ENCODE measurements around the gene ZNF132.
"Not testable (repeated sequence)": the region's sequence is repeated elsewhere in the genome, so short reads cannot be mapped to it uniquely, and the experiment has no call there.

ZNF132 gene

DNA sequence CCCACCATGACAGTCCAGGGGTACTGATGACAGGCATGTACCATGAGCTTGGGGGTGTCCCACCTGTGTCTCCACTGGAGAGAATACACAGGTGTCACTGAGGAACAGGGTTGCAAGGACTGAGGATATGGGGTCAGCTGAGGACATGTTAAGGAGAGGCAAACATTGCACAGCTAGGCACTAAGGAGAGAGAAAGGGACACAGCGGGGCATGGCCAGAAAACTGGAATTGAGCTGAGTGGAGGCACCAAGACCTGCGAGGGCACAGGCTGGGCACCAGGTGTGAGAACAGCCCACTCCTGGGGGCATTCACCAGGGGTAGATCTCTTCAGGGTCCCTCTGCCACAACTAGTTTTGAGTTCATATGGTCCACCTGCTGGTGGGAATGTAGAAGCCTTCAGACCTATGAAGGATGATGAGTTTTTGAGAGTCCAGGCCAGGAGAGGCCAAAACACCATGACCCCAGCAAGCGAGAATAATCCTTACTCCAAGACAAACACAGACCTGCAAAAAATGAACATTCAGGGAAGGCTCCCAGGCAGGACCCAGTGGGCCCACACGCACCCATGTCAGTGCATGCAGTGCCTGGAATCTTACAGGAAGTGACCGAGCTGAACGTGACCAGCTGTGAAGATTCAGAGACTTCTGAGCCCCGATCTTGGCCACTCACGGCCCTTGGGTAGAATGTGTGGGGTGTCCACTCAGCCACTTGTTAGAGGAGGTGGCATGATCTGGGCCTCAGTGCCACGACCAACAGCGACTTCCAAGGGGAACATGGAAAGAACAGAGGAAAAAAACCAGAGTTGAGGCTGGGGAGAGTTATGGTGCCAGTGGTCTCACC is 32.9 kb downstream of the ZNF132 start:
- DNase-seq, result no peak

DNA sequence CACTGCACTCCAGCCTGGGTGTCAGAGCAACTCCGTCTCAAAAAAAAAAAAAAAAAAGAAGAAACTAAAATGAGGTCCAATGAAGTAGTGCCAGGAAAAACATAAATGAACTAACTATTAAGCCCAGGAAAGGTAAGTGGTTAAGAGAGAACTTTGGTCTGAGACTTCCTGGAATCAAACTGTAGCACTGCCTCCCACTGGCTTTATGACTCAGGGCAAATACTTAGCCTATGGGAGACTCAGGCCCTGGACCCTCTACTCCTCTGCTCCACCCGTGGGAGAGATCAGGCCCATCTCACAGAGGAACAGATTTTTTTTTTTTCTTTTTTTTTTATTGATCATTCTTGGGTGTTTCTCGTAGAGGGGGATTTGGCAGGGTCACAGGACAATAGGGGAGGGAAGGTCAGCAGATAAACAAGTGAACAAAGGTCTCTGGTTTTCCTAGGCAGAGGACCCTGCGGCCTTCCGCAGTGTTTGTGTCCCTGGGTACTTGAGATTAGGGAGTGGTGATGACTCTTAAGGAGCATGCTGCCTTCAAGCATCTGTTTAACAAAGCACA is 36.0 kb downstream of the ZNF132 start:
- not testable (repeated sequence) for DNase-seq

DNA sequence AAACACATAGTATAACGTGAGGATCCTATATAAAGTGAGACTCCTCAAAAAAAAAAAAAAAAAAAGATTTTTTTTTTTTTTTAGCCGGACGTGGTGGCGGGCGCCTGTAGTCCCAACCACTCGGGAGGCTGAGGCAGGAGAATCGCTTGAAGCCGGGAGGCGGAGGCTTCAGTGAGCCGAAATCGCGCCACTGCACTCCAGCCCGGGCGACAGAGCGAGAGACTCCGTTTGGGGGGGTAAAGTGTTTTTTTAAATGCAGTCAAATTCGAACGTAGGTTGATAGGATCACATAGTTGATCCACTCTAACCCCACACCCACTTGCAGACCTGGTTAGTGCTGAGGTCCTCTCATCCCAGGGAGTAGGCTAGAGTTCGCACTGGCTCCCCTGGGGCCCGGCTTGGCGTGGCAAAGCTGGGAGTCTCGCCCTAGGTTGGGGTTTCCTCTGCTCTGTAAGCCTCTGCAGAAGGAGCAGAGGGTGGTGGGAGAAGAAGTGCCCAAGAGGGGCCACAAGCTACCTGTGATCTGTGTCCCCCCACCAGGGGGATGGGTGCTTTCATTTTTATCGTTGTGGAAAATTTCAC is 38.0 kb downstream of the ZNF132 start:
- DNase-seq, result no peak

DNA sequence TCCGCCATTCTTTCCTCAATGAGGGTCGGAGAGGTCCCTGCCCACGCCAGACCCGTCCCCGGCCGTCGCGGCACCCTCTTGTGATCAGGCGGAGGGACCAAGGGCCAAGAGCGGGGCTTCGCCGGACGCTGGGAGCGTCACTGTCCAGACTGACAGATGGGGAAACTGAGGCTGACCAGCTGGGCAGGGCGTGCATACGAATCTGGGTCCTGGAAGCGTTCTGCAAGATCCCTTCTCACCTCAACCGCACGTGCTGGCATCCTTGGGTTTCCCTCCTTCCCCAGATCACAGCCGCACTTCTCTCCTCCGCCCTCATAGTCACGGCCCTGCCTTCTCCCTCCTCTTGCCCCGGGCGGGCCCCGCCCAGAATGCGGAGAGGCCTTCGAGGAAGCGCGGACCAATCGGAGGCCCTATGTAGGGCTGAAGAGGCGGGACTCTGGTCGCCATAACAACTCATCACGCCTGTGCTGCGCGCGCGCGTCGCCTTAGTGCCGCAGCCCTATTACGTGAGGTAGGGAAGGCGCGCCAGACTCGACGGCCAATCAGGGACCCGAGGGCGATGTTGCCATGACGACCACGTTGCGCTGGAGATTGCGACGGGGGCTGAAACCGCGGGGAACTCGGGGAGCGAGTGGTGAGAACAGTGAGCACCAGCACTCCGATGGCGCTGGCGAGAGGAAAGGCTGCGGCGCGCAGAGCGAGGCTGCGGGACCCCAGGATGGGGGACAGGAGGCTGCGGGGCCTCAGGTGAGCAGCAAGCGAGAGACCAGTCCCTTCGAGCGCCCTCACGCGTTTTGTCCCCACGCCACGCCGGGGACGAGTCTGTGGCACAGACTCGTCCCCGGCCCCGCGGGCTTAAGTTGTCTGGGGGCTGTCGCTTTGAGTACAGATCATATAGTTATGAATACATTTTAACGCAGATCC is 38.8 kb downstream of the ZNF132 start:
- DNase-seq, result peak; percentile 99

DNA sequence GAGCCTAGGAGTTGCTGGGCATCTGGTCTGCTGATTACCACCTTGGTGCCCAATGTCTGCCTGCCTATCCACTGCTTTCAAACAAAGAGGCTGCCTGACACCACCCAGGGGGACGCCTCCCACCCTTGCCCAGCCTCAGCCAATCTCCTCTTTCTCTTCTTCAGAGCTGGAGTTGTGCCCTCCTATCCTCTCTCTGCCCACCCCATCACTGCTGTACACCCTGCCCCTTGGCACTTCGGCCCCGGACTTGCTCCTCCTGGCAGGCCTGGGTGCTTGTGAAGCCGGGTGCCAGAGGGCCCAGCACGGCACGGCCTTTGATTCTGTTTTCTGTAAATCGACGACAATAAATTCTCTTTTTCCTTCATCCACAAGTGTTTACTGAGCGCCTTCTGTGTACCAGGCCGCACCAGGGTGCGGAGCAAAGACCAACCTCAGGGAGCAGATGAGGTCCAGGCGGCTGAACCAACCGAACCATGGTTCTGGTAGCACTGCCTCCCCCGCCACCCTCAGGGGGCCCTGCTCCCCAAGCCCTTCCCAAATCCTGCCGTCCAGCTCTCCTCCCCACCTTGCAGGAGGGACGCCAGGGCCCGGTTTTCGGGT is 39.5 kb downstream of the ZNF132 start:
- peak; percentile 29 for DNase-seq

DNA sequence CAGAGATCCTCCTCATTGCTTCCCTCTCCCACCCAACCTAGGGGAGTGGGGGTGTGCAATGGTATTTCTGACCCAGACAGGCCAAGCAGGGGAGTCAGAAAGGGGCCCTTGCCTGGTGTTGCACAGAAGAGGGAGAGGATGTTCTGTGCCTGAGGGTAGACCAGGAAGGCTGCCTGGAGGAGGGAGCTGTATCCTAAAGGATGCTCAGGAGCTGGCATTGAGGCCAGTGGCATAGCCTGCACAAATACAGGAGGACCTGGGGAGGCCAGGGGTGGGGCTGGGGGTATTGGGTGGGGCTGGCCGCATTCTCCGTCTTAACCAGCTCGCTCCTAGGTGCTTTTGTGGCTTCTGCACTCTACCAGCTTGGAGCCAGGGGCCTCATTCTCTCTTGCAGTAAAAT is 40.0 kb downstream of the ZNF132 start:
- no peak for DNase-seq

DNA sequence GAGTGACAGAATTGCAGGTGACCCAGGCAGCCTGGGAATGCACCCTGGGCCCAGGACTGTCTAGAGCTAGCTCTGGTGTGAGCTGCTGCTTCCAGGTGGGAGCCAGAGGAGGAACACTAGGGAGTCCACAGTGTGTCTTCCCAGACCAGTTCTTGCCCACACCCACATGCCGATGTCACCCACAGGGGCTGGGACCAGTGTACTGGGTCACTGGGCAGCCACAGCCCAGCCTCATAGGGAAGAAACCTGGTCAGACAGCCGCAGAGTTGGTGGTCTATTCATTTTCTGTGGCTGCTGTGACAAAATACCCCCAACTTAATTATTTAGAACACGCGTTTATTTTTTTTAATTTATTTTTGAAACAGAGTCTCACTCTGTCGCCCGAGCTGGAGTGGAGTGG is 41.4 kb downstream of the ZNF132 start:
- DNase-seq, result no peak

DNA sequence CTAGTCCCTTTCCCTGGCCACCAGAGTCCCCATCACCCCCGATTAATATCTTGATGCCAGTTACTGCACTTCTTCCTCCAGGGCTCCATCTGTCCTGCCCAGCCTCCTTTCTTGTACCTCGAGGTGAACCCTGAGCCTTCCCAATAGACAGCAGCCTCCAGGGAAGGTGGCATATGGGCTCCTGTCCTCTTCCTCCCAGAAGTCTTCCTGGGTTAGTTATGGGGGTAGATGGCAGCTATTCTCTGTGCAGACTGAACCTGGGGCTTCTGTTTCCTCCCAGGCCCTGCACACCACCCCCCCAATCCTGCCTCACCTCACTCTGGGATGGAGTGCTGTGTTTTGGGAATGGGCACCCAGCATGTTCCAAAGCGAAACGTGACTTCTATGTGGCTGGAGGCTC is 41.9 kb downstream of the ZNF132 start:
- DNase-seq, result no peak

DNA sequence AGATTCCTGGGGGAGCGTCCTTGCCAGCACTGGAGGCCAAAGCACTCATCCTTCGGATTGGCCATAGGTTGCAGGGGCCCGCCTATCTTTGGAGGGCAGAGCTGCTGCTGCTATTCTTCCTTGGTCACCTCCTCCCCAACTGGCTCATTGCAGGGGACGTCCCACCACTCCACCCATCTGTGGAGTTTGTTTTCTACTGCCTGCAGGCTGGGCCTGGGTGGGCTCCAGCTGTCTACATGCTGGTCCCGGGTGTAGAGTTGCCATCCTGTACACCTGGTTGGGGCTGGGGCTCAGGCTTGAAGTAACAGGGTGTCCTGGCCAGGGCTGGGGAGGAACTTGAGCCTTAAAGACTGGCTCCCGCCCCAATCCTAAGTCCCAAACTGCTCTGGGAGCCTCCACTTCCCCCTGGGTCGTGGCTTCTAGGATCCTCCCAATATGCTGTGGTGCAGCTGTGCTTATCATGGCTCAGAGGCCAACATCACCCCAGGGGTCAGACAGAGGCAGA is 42.4 kb downstream of the ZNF132 start:
- no peak for DNase-seq

DNA sequence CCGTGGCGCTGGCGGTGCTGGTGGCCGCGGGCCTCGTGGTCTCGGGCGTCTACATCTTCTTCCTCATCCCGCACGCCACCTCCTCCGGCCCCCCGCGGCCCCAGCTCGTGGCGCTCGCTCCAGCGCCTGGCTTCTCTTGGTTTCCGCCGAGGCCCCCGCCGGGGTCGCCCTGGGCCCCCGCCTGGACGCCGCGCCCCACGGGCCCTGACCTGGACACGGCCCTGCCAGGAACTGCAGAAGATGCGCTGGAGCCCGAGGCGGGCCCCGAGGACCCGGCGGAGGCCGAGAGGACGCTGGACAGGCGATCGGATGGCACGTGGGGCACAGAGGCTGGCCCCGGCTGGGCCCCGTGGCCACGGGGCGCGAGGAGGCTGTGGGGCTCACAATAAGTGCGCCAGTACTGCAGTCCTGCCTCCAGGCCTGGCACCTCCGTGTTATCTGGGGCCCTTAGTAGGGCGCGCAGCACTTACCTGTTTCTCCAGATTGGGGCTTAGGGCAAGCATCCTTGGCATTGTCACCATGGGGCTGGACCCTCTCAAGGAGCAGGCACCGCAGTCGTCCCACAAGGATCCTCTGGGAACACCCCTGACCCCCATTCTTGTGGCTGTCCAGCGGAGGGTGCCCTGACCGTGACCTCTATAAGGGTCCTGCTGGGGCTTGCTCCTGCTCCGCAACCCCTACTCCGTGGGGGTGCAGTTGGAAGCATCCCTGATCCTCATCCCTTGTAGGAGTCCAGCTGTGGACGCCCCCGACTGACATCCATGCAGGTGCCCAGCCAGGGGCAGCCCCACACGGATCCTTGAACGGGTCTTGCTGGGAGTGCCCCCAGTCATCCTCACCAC is 43.0 kb downstream of the ZNF132 start:
- DNase-seq, result no peak

DNA sequence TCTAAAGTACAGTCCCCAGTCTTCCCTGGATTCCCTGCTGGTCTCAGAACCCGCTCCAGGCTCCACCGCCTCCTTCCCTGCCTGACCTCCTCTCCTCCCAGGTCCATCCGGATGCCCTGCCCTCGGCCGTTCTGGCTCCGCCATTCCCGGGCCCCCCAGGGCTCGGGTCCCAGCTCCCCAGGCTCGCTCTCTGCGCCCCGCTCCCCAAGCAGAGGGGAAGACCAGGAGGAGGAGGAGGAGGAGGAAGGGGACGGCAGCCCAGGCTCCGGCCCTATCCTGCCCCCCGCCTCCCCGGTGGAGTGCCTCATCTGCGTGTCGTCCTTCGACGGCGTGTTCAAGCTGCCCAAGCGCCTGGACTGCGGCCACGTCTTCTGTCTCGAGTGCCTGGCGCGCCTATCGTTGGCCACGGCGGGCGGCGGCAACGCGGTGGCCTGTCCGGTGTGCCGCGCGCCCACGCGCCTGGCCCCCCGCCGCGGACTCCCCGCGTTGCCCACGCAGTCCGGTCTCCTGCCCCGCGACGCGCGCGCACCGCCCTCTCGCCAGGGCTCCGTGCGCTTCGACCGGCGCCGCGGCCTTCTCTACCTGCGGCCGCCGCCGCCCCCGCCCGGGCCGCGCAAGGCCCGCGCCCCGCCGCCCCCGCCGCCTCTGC is 43.9 kb downstream of the ZNF132 start:
- DNase-seq, result no peak

DNA sequence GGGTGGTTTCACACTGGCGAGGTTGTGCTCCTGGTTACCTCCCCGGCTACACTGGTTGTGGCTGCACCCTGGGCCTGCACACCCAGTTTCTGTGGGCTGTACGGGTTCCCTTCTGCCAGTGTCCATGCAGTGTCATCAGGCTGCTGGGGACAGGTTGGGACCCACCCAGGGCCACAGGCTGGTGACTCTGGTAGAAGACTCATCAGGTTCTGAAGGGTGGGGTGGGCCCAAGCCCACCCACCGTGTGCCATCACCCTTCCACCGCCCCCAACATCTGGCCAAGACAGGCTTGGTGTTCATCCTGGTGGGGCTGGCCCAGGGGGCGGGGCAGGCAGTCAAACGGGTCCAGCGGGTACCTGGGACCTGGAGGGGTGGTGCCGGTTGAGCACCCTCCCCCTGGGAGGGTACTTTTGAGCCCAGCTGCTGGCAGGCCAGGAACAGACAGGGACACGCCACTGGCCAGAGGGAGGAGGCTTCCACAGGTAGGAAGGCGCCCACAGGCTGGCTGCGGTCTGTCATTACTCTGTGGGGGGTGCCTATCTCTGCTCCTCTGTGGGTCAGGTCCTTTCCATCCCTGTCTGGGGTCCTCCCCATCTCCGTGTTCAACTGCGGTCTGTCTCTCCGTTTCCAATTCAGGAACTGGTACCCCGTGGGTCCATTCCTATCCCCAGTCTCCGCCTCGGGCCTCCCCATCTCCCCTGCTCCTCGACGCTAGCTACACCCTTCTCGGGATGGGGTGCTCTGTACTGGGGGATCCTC is 44.6 kb downstream of the ZNF132 start, which contains the start of gene RNF225:
Gene RNF225, plus strand, starts transcription at position 437 of the 759 bp plus-strand sequence. CDS start 434 bp downstream, outside the sequence.
- no peak for DNase-seq

DNA sequence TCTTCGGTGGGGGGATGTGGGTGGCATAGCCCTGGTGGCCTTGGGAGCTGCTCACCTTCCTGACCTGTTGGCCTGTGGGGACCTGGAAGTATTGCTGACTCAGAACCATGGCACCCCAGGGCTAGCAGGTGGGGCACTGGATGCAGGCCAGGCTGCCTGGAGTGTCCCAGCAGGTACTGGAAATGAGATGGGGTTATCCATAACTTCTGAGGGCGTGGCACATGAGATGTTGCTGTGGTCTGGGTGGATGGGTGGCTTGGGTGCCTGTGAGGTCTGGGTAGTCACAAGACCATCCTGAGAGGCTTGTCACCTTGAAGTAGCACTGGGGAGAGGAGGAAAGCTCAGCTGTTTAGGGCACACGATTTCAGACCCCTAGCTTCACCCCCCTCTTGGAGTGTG is 45.1 kb downstream of the ZNF132 start:
- no peak for DNase-seq

DNA sequence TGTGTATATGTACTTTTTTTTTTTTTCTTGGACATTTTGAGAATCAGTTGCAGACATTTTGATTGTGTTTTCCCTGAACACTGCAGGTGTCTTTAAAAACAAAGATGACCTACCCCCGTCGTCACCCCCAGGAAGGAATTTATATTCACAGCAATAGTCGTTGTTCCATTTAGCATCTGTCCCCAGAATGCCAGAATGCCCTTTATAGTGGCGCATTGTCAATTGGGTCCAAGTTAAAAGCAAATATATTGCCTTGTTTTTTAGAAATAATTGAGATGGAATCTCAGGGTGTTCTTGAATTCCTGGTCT is 46.3 kb downstream of the ZNF132 start:
- DNase-seq, result no peak

DNA sequence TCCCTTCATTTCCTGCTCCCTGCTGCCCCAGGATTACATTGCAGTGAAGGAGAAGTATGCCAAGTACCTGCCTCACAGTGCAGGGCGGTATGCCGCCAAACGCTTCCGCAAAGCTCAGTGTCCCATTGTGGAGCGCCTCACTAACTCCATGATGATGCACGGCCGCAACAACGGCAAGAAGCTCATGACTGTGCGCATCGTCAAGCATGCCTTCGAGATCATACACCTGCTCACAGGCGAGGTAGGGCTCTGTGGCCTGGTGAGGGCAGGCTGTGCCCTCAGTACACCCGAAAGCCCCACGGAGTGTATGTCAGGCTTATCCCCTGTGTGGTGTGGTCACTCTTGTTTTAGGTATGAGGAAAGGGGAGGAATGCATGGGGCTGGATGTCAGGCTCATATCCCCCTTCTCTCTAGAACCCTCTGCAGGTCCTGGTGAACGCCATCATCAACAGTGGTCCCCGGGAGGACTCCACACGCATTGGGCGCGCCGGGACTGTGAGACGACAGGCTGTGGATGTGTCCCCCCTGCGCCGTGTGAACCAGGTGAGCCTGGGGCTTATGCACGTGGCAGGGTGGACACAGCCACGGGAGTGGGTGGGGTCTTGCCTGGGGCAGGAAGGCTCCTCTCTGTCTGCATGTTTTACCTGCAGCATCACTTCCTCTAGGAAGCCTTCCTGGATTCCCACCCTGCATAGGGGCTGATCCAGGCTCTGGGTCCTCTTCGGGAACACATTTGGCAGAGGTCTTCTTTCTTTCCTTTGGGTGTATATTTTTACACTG is 46.8 kb downstream of the ZNF132 start:
- DNase-seq, result no peak

DNA sequence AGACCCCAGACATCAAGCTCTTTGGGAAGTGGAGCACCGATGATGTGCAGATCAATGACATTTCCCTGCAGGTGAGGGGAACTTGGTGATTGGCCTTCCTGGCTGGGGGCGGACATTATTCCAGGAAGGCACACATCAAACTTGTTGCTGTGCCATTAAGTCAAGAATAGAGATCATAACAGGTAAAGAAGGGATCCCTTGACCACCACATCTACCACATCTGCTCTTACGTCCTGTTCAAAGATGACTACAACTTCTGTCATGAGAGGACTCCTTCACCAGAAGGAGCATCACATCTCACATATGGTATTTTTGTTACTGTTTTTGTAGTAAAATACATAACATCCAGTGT is 51.8 kb downstream of the ZNF132 start:
- no peak for DNase-seq

DNA sequence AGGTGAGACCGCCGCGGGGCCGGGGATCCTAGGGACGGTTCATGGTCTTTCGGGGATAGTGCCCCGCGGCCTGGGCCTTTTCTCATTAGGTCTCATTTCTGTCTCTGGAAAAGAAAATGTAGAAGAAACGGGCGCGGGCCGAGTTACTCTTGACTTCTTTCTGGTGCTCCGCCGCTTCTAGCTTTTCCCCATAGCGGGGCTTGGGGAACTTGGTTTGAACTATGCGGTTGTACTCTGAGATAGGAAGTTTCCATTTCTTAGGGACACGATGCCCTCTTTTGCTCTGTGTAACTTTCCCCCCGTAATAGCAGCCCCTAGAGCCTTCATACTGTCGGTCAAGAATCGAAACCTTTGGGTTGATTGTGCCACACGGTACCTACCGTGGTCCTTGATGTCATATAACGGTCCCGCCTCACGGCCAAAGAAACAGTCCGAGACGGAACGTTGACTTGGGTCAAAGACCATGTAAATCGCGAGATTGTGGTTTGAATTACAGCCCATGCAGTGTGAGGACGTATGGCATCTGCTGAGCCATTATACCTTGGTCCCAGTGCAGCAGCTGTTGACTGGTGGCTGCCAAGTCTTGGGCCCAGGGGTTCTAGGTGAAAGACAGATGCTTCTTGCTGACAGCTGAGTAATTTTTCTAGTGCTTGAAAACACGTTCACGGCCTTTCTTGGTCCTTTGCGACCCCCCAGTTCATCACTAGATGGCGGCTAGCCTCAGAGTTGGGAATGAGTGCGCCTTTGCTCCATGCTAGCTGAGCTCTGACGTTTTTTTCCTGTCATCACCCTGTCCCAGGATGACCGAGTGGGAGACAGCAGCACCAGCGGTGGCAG is 52.4 kb downstream of the ZNF132 start:
- no peak for DNase-seq

DNA sequence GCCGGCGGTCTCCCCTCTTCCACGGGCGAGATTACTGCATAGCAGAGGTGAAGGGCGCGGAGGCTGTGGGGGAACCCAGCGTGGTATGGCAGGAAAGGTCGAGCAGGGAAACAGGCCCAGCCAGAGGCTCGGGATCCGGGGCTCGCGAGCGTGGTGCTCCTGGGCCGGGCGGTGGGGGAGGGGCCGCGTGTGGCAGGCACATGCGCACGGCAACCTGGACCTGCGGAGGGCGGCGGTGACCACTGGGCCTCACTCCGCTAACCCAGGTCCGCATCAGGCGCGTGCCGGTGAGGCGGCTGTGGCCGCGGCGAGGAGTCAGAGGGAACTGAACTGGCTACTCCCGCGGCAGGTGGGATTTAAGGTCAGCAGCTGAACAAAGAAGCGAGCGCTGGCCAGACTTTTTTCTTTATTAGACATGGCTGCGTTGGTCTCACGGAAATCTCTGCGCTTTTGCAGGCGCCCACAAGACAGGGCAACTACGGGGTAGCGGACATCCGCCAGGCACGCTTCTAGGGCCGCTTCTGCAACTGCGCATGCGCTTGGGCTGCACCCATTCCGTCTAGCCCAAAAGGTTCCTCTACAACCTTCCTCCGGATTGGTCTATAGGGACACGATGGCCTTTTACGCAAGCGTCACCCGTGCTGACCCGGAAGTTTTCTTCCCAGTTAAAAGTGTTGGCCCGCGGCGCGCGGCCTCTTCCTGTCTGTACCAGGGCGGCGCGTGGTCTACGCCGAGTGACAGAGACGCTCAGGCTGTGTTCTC is 53.2 kb downstream of the ZNF132 start, which contains the start of gene RPS5:
Gene RPS5, plus strand, starts transcription at position 694 of the 762 bp plus-strand sequence. CDS start 869 bp downstream, outside the sequence.
- peak; percentile 98 for DNase-seq
